Activated CD8-positive, alpha-beta memory T cell treated with anti-CD3 and anti-CD28 coated beads, Interleukin-2, amount 50 U/mL, for 48 hours (primary cell): Measurements from ENCODE around the gene PGAM4.
"Not testable (repeated sequence)": the region's sequence is repeated elsewhere in the genome, so short reads cannot be mapped to it uniquely, and the experiment has no call there.

ENCODE experiments used
- DNase-seq: peaks from one replicate; pipeline ENCODE4 v3.0.0-alpha.2; 2020

PGAM4 gene

GRCh38 chrX:77924320-77924859 lies 45.0 kb downstream of the PGAM4 start:
- no peak for DNase-seq

DNA sequence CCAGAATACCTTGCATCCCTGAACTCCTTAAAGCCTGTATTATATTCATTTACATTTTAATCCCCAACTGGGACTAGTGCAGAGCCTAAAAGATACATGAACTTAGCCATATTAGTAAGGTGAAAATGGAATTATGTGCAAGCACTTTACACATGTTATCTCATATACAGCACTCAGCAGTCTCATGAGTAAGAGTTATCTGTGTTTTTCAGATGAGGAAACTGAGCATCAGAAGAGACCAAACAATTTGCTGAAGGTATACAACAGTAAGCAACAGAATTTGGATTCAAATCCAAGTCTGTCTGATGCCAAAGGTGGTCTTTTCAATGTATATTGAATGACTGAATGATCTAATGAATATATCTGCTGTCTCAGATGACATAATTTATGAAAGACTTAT lies 46.7 kb downstream of the PGAM4 start:
- no peak for DNase-seq

- not testable (repeated sequence) for DNase-seq
Measured at GRCh38 chrX:77919370-77919769, 50.1 kb downstream of the PGAM4 start.

DNA sequence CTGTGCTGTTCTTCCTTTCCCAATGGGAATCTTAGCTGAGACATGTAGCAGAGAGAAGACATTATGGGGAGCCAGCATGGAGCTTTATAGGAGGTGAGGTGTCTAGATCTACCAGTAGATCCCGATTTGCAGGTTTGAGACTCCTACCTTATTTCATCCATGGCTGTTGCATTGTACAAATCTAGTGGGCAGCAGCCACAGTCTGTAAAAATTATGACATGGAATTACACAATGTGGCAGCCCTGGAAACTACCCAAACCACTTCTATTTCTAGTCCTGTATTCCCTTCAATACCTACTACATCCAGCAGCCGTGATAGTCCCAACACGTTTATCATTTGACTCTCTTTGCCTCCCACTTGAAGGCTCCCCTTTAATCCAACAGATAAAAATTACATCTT lies 50.9 kb downstream of the PGAM4 start:
- no peak for DNase-seq
